GM19324 (cell line): ENCODE results near the gene HOXB9.

Source experiments
- ATAC-seq: cut with Tn5 transposase; IDR thresholded peaks from one replicate; pipeline ENCODE4 v1.9.1; 2021; ENCODE audit warnings: mild to moderate bottlenecking, moderate library complexity; ENCODE audit not compliant: unreplicated experiment, low FRiP score

HOXB9 gene

DNA sequence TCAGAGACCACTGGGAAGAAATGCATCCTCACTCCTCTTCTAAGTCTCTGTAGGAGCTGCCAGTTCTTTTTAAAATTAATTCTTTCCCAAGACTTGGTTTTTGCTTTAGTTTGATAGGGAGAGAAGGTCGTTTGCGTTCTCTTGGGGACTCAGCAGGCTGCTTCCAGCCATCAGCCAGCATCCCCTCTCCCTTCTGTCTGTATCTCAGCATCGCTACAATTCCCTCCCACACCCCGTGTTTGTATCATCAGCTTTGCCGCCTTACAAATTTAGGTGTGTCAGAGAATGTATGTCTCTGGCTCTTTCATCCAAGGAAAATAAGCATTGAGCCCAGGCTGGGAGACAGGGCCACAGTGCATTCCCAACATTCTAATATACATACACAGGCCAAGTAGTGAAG is 26.8 kb downstream of the HOXB9 start:
- no peak for ATAC-seq

DNA sequence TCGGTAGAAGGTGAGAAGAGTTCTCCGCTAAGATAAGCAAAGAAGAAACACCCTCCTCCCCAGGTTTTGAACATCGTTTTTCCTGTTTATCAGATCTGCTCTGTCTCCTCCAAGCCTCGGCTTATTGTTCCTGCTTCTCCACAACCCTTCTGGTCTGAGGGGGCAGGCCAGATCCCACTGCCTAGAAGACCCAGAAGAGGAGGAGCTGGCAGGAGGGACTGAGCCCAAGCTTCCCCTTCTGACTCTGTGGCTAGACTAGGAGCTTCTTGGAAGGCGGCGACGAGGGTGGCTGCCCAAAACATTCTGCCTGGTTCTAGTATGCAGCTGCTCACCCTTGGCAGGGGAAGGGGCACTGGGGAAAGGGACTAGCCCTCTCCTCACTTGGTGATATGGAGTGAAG is 27.4 kb downstream of the HOXB9 start:
- ATAC-seq, result no peak

DNA sequence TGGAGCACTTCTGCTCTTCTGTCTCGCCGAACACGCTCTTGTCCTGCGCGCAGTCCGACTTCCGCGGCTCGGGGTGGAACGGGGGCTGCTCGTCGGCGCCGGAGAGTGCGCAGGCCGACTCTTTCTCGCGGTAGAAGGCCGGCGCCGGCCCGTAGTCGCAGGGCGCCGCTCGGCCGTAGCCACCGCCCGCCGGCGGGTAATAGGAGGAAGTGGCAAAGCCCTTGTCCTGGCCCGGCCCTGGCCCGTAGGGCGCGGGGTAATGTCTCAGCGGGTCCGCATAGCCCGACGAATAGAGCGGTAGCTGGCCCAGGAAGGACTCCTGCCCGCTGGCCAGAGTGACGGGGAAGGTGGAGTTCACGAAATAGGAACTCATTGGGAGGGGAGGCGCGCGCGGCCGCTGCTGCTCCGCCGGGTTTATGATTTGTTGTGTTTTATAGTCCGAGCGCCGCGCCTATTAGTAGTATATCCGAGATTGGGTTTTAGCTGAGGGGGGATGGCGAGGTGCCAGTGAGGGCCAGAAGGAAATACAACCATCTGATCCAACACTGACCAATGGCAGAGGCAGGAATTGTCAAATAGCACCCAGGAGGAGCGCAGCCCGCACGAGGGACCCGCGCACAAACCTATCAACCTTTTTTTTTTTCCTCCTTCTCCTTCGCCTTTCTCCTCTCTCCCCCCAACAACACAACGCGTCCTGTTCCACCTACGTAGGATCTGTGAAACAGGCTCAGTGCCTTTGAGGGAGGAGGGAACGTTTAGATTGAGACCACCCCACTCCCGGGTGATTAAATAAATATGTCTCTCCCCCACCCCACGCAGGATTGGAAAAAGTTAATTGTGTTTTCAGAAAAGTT is 28.2 kb downstream of the HOXB9 start:
- ATAC-seq, result peak; percentile 49

DNA sequence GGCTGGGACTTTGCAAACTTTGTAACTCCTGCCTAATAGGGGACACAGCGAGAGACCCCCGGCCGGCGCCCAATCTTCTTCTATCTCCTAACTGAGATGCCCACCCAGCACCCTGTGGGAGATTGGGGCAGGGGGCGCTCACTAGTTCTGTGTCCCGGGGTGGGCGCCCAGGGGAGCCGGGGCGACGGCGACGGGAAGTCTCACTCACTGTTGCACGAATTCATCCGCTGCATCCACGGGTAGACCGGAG is 28.7 kb downstream of the HOXB9 start:
- no peak for ATAC-seq

DNA sequence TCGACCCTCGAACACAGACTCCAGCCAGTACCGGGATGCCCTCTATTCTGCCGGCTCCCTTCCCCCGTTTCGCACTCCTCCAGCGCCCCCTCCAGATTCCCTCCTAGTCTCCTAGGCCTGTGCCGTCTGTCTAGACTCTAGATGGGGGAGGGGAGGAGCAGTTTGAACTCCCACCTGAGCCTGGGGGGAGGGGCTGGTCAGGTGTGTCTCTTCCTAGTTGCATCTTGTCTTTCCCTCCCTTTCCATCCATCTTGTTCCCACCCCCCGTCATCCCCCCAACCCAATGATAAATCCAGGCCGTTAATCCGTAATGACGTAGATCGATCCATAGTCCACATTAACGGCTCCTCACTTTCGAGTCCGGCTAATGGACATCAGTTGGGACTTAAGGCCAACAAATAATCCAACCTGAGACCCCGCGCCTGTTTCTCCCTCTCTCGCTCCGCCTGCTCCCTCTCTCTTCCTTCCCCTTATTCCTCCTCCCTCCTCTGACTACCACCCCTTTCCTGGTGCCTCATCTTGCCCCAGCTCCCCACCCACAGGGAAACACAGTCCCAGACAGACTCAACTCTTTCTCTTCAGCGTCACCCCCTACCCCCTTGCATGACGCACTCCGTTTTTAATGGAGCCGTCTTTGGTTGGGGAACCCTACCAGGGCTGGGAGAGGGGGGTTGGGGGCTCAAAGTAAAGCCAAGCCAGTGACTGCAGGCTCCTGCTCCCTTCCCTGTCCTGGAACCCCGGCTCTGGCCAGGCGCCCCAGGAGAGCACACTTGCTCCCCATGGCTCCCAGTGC is 29.2 kb downstream of the HOXB9 start:
- ATAC-seq, result no peak

DNA sequence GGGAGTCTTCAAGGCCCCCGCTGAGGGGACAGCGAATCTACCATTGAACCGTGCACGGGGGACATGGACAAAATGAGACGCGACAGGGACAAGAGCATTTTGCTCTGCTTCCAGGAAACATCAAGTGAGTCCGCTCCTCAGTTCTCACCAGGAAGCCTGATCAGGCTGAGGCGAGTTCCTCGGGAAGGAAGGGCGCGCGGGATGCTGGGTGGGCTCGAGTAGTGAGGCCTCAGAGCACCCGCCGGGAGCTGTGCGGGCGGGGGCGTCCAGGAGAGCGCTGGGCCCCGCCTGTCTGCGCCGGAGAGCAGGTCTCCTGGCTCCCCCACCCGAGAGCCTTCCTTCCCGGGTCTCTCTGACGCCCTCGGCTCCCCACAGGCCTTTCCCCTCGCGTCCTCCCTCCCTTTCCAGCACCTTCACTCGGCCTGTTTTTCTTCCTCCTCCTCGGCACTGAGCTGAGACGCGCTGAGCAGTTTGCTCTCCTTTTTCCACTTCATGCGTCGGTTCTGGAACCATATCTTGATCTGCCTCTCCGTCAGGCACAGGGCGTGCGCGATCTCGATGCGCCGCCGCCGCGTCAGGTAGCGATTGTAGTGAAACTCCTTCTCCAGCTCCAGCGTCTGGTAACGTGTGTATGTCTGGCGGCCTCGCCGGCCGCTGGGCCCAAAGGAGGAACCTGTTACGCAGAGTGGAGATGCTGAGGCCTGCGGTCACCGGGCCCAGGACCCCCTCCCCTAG is 30.0 kb downstream of the HOXB9 start:
- ATAC-seq, result no peak

DNA sequence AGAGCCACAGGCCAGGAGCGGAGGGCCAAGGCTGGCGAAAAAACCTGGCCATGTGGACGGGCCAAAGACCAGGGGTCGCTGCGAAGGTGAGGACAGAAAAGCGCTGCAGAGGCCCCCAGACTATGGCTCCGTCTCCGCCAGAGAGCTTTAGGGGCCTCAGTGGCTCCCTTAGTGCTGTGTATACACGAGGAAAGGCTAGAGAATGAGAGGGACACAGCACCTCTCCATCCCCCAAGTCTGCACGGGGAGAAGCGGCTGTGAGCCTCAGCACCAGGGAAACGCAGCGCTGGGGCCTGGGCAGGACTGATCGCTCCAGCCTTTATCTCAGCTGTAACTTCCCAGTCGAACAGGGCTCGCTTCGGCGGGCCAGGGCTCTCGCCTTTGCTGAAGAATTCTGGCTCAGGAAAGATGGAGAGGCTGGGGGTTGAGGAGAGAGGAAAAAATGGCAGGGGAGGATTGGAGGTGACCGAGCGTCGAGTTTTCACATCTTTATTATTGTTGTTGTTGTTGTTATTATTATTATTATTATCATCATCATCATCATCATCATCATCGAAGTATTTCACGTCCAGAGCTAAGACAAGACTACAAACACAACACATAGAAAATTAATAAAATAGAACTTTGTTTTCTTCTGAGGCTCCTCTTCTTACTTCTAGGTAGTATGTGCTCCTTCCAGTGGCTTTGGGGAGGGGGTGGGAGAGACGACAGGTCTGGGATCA is 30.7 kb downstream of the HOXB9 start:
- no peak for ATAC-seq

DNA sequence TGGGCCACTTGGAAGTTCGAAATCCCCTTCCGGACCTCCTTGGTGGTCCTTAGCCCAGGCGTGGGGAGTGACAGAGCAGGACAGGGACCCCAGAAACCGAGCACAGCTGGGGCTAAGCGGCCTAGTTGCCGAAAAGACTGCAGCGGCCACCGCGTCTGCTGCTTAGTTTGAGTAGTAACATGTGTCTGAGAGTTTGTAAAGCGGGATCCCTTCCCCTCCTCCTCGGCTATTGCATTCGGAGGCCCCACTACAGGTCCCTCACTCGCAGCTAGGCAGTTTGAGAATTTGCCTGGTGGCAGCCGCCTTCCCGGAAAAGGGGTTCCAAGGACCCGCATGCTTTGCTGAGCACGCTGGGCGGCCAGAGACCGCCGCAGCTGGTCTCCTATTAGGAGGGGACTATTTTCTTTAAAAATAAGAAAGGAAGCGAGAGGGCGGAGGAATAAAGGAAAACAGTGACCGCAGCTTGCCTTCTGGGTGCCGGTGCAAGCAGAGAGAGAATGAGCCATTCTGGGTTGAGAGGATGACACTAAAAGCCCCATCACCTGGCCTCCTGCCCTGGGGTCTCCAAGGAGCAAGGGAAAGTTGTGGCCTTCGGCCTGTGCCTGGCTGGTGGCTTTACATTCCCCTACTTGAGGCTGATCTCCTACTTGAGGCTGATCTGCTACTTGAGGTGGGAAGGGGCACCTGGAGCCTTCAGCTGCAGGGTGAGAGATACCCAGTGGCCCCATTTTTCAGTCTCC is 31.4 kb downstream of the HOXB9 start:
- ATAC-seq, result no peak

DNA sequence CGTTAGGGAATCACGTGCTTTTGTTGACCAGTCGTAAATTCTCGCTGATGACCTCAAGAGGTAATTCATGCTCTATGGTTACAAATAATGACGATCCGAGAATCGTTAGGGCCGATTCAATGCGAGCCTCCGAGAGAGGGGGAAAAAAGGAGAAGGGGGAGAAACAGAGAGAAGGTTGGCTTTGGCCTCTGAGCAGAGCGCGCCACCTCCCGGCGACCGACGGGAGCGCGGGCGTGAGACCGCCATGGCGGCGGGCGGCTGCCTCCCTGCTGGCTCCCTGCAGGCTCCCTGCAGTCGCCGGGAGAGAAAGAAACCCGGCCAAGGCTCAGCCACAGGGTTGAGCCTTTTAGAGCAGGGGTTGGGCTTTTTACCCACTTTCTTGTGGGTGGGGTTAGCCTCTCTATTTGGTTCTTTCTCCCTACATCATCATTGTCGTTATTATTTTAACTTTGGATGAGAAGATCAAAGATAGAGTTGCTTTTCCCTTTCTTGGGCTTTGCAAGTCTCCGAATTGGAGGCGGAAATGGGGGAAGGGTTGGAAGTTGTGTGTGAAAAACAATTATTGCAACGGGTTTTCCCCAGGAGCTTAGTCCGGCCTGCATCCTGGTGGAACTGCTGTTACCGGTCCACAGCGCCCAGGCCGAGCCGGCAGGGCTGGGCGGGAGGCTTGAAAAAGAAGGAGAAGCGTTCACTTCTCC is 32.2 kb downstream of the HOXB9 start:
- ATAC-seq, result no peak

DNA sequence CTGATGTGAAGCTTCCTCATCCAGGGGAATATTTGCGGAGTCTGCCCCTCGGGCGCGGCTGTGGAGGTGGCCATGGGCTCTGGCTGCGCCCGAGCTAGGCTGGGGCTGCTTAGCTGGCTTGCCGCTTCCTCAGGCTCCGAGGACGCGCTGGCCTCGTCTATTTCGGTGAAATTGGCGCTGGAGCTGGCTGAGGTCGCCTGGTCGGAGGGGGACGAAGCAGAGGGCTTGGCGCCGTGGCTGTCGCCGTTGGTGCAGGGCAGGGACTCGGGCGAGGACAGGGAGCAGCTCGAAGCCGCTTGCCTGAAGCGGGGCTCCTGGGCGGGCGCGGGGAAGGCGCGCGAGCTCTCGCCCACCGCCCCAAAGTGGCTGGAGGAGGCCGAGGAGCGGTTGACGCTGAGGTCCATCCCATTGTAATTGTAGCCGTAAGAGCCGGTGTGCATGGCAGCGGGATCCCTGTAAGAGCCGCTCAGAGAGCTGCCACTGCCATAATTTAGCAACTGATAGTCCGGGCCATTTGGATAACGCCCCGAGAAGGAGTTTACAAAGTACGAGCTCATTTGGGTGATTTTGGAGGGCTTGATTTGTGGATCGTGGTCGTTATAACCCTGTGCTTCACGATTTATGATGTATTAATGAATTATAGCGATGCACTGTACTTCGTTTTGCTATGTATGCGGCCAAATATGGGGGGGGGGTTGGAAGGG is 32.9 kb downstream of the HOXB9 start, which contains the start of gene HOXB5:
TSS of gene HOXB5 (minus strand) at position 654 of the 704 bp plus-strand sequence. CDS start at position 557, 97 bp downstream.
- ATAC-seq, result no peak

DNA sequence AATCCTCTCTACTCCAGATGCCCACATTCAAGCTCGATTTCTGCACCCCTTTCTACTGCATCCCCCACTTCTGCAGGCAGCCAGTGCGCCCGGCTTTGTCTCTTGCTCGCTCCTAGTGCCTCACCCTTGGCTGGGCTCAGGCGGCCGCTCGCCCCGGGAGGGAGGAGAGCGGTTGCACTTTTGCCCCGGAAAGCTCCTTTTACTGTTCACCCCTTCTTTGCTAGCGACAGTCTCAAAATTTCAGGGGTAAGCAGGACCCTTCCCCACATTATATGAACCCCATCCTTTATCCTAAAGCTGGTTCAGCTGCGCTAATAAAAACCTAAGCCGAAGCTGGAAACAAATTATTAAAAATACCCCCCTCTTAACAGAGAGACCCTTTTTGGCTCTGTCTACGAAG is 33.6 kb downstream of the HOXB9 start:
- ATAC-seq, result no peak

DNA sequence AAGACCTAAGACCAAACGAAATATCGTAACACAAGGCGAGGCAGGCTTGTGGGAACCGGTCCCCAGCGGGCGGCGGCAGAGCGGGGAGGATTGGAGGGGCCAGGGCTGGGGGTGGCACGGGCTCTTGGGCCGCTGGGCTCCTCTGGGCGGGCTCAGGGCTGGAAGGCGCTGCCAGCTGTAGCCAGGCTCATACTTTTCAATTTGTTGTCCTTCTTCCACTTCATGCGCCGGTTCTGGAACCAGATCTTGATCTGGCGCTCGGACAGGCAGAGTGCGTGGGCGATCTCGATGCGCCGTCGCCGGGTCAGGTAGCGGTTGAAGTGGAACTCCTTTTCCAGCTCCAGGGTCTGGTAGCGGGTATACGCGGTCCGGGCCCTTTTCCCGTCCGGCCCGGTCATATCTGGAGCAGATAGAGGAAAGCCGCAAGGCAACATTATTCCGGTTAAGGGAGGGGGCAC is 34.1 kb downstream of the HOXB9 start:
- no peak for ATAC-seq

DNA sequence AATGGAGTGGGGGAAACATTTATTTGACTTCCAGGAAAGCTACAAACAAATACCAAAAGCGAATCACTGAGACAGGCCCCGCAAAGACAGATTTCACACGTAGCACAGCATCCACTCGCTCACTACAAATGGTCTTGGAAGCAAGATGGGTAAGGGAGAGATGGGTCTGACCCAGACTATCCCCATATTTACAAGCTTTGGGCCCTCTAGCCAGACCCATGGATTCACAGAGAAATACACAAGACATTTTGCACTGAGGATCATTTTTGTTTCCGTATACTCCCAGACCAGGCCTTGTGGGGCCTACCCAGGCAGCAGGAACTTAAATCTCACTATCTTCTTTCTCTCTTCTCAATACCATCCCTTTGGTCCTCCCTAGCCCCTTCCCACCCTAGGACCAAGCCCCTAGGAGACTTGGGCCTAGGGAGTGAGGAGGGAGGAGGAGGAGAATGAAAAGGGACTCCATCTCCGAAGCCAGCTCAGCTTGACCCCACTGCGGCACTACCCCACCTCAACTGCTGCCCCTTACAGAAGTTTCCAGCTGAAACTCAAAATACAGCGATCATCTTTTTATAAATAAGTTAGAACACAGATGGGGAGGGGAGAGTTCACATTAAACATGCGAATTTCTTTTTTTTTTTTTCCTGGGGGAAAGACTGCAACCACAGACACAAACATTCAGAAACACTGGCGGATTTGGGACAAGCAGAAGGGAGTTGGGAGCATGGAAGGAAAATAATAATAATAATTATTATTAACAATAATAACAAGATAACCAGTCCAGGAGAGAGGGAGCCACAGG is 34.7 kb downstream of the HOXB9 start:
- no peak for ATAC-seq

DNA sequence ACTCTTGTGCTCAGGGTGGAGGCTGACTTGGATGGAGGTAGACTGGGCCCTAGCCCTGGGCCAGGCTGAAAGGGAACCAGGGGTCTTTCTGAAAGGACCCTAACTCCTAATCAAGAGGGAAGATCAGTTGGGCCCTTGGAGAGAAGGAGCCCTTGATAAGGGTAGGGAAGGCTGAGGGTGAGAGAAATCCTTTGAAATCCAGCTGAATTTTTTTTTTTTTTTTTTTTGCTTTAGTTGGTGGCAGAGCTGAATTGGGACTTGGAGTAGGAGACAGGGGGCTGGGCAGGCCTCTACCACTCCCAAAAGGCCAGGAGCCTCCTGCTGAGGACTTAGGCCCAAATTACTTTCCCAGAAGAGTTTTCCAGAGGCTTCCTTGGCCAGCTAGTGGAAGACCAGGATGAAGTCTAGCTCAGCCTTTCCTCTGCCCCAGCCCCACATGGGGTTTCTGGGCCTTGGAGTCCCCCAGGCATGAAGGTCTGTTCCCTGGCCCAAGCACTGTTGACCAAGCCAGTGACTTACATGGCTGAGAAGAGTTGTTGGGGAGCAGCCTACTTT is 35.5 kb downstream of the HOXB9 start:
- no peak for ATAC-seq

DNA sequence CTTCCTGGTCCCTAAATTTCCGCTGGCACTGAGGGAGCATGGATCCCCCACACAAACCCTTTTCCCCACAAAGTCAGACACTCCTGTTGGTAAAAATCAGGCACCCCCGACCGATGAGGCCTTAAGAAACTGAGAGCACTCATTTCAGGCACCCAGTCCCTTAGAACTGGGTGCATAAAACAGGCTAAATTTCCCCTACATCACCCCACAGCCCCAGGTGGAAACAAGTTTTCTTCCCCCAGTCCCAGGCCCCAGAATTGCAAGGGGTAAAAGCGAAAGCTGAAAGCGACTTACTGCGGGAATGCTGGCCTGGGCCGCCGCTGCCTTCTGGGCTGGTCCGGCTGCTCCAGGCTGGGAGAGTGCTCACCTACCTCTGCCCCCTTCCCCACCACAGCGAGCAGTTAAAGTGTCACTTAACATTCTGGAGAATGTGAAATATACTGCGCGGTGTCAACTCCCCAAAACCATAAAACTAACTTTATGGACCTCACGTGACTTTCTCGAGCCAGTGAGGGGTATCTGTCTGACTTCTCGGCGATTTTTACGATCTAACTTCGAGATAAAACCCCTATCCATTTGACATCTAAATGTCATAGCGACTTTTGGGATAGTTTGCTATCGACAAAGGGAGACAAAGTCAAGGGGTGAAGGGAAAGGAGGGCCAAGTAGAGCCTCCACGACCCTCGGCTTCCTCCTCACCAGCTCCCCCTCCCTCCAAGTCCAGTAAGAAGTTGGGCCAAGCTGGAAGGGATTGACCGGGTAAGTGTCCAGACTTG is 36.1 kb downstream of the HOXB9 start, which contains the start of gene HOXB3:
TSS of gene HOXB3 (minus strand) at position 411 of the 776 bp plus-strand sequence. CDS start 37,767 bp downstream, outside the sequence.
- no peak for ATAC-seq

DNA sequence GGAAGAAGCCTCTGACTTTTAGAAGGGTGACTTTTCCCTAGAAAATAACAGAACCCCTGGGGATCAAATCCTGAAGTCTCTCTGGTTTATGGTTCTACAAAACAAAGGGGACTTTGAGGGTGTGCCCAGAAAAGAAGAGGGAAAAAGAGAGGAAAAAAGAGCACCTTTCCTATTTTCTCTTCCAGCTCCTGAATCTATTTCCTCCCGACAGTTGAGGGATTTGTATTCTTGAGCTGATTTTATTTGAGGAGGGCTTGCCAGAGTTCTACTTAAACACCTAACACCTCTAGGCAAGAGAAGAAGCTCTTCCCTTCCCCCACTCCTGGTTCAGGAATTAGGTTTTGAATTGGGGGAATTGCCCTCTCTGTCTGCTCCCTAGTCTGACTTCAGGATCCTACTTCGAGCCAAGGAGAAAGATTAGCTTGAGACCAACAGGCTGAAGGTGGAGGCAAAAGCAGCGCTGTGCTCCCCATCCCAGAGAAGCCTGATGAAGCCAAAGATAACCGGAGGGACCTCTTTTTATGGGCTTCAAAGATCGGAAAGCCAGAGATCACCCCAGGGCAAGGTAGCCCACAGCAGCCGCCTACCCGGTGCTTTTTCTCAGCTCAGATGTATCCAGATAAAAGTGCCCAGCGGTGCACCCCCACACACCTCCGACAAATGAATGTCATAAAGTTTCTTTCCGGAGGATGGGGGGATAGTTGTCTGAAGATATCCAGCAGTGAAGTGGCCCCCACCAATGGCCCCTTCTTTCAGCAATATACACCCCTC is 36.9 kb downstream of the HOXB9 start:
- no peak for ATAC-seq
